ENCODE measurements around the gene CHST15.
"Not testable (repeated sequence)": the region's sequence is repeated elsewhere in the genome, so short reads cannot be mapped to it uniquely, and the experiment has no call there.

The CHST15 gene

GRCh38 chr10:124124123-124124768 is 30.8 kb upstream of the CHST15 start:
- no peak for DNase-seq (ENCODE audit: low spot score)

GRCh38 chr10:124123156-124123555 is 29.8 kb upstream of the CHST15 start:
- no peak for DNase-seq (ENCODE audit: low spot score)

- no peak for DNase-seq (ENCODE audit: low spot score)
Observed at GRCh38 chr10:124122211-124122610, 28.8 kb upstream of the CHST15 start.

DNA sequence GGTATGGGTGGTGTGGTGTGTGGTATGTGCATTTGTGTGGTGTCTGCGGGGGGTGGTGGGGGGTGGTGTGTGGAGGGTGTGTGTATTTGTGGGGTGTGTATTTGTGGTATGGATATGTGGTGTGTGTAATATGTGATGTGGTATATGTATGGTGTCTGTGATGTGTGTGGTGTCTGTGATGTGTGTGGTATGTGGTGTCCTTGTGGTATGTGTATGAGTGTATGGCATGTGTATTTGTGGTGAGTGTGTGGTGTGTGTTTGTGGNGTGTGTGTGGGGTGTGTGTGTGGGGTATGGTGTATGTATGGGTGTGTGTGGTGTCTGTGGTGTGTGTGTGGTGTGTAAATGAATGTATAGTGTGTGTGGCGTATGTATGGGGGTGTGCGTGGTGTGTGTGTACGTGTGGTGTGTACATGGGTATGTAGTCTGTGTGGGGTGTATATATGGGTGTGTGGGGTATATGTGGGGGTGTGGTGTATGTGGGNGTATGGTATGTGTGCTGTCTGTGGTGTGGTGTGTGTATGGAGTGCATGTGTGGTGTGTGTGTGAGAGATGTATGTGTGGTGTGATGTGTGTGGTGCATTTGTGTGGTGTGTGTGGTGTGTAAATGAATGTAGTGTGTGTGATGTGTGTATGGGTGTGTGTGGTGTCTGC is 27.1 kb upstream of the CHST15 start:
- no peak for DNase-seq (ENCODE audit: low spot score)

GRCh38 chr10:124119946-124120345 is 26.5 kb upstream of the CHST15 start:
- no peak for DNase-seq (ENCODE audit: low spot score)

DNA sequence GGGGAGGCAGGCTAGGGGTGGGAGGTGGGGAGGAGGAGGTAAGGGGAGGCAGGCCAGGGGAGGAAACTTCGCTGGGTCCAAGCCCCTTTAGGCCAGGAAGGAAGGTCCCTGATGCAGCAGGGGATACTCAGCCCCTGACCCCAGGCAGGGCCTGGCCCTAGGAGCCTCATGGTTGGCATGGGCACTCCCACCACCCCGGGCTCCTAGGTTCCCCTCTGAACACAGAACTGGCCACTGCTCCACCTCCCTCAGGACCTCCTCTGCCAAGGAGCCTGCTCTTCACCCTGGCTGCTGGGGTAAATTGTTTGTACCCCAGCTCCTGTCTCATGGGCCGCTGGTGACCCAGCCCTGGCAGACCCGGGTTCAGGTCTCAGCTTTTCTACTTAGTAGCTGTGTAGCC is 25.8 kb upstream of the CHST15 start:
- no peak for DNase-seq (ENCODE audit: low spot score)

GRCh38 chr10:124117833-124118232 is 24.4 kb upstream of the CHST15 start:
- DNase-seq (ENCODE audit: low spot score), result no peak

GRCh38 chr10:124117511-124117785 is 24.1 kb upstream of the CHST15 start:
- no peak for DNase-seq (ENCODE audit: low spot score)

- no peak for DNase-seq (ENCODE audit: low spot score)
Observed at GRCh38 chr10:124116771-124117510, 23.5 kb upstream of the CHST15 start.

- no peak for DNase-seq (ENCODE audit: low spot score)
Observed at GRCh38 chr10:124114696-124115095, 21.3 kb upstream of the CHST15 start.

DNA sequence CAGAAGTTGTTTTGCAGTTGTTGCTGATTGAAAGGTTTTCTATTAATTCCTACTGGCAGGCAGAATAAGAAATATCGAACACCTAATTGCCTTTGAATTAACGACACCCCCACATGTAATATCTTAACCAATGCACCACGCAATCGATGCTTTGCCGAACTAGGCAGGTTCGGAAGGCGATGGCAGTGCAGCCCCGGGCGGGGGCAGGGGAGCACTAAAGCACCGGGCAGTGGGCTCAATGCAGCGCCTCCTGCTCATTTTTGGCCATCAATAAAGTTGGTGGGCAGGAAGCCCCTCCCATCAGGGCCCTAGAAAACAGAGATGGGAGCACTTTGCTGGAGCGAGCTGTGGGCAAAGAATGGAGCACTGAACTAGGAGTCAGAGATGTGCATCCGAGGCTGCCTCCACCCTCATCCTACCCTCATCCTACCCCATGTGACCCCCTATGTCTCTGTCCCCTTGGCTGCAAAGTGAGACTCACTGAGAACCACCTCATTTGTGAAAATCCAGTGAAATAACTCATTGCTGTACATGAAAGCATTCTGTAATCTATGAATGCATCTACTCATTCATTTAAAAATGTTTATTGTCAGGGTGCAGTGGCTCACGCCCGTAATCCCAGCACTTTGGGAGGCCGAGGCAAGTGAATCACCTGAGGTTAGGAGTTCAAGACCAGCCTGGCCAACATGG is 19.6 kb upstream of the CHST15 start:
- no peak for DNase-seq (ENCODE audit: low spot score)

GRCh38 chr10:124110882-124111281 is 17.5 kb upstream of the CHST15 start:
- DNase-seq (ENCODE audit: low spot score), result no peak

- no peak for DNase-seq (ENCODE audit: low spot score)
Observed at GRCh38 chr10:124109261-124109660, 15.9 kb upstream of the CHST15 start.

DNA sequence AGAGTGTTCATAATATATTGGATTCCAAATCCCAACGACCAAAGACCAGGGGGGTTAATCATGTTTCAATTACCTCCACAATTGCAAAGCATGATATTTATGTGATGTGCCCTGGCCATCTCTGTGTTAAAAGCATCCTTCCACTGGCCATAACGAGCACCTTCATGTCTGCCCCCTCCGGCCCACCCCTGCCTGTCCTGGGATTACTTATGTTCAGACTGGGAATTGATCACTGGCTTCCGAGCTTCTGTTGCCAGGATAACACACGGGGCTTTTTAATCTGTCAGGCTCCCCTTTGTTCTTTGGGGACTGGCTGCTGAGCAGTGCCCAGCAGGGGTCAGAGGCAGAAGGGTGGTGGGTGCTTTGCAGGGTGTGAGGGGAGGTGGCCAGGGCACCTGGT is 13.7 kb upstream of the CHST15 start:
- no peak for DNase-seq (ENCODE audit: low spot score)

DNA sequence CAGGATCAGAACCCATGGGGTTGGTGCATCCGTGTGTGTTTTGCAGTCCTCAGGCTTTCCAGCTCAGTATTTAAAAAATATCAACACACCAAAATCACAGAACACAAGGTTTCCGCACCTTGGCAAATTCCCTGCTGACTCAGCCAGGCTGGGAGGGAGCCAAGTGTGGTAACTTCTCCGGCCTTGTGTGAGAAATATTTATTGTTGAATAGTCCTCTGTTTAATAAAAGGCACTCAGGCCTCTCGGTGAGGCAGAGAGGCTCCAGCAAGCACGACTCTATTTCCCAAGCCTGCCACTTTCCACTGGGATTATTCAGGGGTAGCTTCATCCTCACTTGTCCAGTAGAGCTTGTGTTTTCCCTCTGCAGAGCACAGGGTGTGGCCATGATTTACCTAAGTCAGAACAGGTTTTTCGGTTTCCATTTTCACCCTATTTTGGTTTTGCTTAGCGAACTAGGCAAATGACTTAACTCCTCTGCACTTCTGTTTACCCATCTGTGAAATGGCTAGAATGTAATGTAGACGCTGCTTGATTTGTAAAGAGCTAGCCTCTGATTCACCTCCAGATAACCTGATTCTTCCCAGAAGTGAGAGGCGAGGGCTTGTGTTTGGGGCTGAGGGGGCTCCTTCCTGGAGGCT is 13.0 kb upstream of the CHST15 start:
- peak; percentile 42 for DNase-seq (ENCODE audit: low spot score)

DNA sequence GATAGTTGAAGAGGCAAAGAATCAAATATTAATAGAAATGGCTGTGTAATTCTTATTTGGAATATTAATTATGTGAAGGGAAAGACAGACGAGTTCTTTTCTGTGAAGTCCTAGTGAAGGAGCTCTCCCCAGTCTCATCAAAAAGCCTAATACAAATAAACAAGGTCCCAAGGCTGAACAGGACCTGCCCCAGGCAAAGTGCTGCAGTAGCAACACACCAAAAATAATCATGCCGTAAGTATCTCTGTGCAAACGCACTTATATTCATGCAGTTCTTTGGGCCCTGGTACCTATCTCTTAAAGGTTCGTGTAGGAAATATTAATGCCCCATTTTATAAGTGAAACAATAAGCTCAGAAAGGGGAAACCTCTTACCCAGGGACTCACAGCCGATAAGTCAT is 12.2 kb upstream of the CHST15 start:
- no peak for DNase-seq (ENCODE audit: low spot score)

DNA sequence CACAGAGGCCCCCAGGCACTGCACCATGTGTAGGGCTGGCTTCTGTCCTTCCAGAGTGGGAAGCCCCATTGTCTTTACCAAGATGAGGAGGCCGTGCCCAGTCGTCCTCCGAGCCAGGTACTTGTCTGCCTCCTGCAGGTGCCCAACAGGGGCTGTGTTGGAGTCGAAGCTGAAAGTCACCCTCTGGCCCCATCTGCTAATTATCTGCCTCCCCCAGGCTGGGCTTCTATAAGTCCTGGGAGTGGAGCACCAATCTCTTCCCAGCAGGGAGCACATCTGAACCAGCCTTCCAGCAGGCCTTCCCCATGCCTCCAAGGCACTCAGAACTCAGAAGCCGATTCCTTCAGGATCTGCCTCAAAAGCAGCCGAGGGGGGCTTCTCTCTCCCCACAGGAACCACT is 11.6 kb upstream of the CHST15 start:
- DNase-seq (ENCODE audit: low spot score), result no peak

DNA sequence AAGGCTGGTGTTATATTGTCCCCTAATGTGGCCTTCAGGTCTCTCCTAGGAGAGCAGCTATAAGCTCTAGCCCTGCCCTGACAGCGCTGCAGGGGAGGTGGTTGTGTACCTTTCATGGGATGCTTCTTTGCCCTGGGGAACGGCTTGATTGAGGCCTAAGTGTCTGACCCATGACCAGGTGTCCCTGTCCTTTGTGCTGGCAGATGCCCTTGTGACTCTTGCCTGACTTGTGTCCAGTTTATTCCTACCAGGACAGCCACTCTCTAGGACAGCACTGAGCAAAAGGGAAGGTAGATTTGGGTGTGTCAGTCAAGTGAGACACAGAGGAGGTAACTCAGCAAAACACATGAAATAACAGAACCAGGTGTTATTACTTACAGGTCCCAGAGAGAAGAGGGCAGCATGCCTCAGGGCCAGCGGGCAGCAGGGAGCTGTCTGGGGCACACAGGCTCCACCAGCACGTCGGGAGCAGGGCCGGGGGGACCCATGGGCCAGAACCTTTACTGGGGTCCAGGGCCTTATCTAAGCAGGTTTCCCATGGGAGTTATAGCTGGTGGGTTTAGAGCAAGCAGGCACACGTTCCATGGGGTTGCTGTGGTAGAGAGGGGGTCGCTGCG is 10.7 kb upstream of the CHST15 start:
- DNase-seq (ENCODE audit: low spot score), result no peak

GRCh38 chr10:124101351-124101750 is 8.0 kb upstream of the CHST15 start:
- no peak for DNase-seq (ENCODE audit: low spot score)

DNA sequence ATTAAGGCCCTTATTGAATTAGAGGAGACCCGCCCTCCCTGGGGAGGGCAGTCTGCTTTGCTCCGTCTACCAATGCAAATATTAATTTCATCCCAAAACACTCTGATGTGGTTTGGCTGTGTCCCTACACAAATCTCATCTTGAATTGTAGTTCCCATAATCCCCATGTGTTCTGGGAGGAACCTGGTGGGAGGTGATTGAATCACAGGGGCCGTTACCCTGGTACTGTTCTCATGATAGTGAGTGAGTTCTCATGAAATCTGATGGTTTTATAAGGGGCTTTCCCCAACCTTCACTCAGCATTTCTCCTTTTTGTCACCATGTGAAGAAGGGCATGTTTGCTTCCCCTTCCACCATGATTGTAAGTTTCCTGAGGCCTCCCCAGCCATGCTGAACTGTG is 7.3 kb upstream of the CHST15 start:
- DNase-seq (ENCODE audit: low spot score), result not testable (repeated sequence)

GRCh38 chr10:124100124-124100523 is 6.7 kb upstream of the CHST15 start:
- no peak for DNase-seq (ENCODE audit: low spot score)

DNA sequence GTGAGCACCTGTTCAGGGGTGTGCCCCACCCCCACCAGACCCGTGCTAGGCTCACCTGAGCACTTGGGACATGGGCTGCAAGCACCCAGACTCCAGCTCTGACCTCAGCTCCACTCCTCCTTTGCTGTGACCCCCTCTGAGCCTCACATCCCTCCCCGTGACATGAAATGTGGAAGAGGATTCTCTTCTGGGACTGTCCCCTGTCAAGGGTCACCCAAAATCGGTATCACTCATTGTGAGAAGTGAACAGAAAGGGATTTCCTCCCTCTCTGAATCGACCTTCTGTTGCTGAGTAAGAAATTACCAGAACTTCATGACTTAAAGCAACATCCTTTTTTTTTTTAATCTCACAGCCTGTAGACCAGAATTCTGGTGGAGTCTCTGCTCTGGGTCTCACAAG is 6.2 kb upstream of the CHST15 start:
- no peak for DNase-seq (ENCODE audit: low spot score)
